Mesothelial cell of epicardium (in vitro differentiated cells): ENCODE measurements around the gene TANC1. TPM values are rescaled to one million over a fixed set of nuclear protein-coding genes. Genes with fewer than 3 reads are reported as not detected.

Source experiments
- DNase-seq, 2 experiments: peaks; one replicate each; pipeline ENCODE4 v3.0.0; 2021; ENCODE audit warnings: low spot score in 2 of 2; ENCODE audit not compliant: unreplicated experiment in 2 of 2
- H3K27ac Mint-ChIP-seq: 2 replicates; pipeline ENCODE4 v1.8.0; 2021; ENCODE audit warnings: mixed read lengths
- H3K27me3 Mint-ChIP-seq: 2 replicates; pipeline ENCODE4 v1.8.0; 2021; ENCODE audit warnings: low read depth, mixed read lengths
- H3K36me3 Mint-ChIP-seq: 2 replicates; pipeline ENCODE4 v1.8.0; 2021; ENCODE audit warnings: mixed read lengths
- H3K4me1 Mint-ChIP-seq: 2 replicates; pipeline ENCODE4 v1.8.0; 2021; ENCODE audit warnings: mixed read lengths
- H3K4me3 Mint-ChIP-seq: 2 replicates; pipeline ENCODE4 v1.8.0; 2021; ENCODE audit warnings: mild to moderate bottlenecking, moderate library complexity, mixed read lengths
- H3K9me3 Mint-ChIP-seq: 2 replicates; pipeline ENCODE4 v1.8.0; 2021; ENCODE audit warnings: mixed read lengths
- total RNA-seq: library from RNA; stranded (reverse); gene quantifications from 3 replicates; pipeline ENCODE4 v1.2.1, GENCODE V29; 2021
- TF ChIP-seq, protein P1 (sequence below): fragments of 200-600 bp; sonication (generic); IDR thresholded peaks from one replicate; pipeline ENCODE4 v1.5.0; 2021; ENCODE audit warnings: antibody characterized with exemption; ENCODE audit not compliant: unreplicated experiment

TANC1 gene
- total RNA-seq, 1 donor from 2014 or later, result 138 TPM

DNA sequence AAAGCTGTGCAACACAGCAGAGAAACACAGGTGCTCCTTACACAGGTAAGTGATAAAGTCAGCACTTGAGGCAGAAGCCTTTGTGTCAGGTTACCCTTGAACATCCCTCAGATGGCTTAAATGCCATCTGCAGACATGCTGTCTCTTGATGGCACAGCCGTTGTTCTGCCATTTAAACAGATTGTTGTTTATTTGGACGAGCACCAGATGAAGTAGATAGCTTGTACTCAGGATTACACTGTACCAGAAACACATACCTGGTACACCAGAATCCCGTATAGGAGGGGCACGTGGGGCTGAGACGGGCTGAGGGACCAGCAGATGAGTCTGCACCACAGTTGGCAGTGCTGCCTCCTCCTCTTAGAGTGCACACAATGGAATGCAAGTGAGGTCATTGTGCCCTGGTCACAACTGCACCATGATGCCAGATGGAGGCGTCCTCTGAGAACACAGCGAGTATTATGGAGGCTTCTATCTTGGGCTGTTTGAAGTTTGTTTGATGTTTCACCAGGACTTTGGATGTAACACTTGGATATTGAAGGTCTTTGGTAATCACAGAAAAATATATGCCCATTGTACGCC is 143.0 kb downstream of the TANC1 start:
- Mint-ChIP-seq H3K36me3 (peaks cover 27% of the 10 kb centered on the region), H3K27me3 (no peaks in the 10 kb centered on the region), H3K27ac (peak overlapping the region; percentile 55), H3K4me3 (no peak overlapping the region), H3K9me3 (no peaks in the 10 kb centered on the region), H3K4me1 (peaks cover 46% of the 10 kb centered on the region)
- DNase-seq, result no peak
- TF ChIP-seq, protein P1, sequence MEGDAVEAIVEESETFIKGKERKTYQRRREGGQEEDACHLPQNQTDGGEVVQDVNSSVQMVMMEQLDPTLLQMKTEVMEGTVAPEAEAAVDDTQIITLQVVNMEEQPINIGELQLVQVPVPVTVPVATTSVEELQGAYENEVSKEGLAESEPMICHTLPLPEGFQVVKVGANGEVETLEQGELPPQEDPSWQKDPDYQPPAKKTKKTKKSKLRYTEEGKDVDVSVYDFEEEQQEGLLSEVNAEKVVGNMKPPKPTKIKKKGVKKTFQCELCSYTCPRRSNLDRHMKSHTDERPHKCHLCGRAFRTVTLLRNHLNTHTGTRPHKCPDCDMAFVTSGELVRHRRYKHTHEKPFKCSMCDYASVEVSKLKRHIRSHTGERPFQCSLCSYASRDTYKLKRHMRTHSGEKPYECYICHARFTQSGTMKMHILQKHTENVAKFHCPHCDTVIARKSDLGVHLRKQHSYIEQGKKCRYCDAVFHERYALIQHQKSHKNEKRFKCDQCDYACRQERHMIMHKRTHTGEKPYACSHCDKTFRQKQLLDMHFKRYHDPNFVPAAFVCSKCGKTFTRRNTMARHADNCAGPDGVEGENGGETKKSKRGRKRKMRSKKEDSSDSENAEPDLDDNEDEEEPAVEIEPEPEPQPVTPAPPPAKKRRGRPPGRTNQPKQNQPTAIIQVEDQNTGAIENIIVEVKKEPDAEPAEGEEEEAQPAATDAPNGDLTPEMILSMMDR, result no peak

DNA sequence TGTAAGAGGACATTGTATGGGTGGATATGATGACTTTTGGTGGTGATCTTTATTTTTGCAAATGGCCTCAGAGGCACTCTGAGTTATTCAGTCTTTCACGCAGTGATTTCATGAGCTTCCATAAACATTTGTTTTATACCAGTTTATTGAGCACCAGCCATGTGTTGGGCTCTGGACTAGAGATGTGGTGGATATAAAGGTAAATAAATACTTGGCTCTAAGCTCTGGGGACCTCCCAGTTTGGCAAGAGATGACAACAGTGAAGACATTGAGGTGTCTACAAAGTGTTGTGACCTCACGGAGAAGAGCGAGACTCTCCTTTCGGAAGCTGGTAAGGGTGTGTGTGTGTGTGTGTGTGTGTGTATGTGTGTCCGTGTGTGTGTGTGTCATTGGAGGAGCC is 146.4 kb downstream of the TANC1 start:
- DNase-seq, result no peak
- Mint-ChIP-seq H3K9me3 (no peaks in the 10 kb centered on the region), H3K4me1 (peaks cover 41% of the 10 kb centered on the region), H3K36me3 (peaks cover 30% of the 10 kb centered on the region), H3K27me3 (no peaks in the 10 kb centered on the region), H3K4me3 (no peak overlapping the region), H3K27ac (peak overlapping the region; percentile 62)
- TF ChIP-seq, protein P1, result no peak

DNA sequence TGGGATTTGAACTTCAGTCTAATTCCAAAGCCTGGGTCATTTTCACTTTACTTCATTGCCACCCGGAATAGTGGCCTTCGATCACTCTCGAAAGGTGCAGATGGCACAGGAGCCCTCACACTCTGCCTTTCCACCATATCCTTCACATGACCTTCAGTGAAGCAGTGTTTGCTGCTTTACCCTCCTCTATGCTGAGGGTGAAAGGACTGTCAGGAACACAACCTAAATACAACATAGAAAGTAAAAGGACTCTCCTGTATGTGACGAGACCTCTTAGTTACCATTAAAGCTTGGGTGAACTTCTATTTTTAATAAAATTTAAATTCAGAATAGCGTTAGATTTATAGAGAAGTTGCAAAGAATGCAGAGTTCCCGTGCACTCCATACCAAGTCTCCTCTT is 148.5 kb downstream of the TANC1 start:
- H3K9me3 Mint-ChIP-seq, result no peaks in the 10 kb centered on the region
- H3K27me3 Mint-ChIP-seq, result no peaks in the 10 kb centered on the region
- peak overlapping the region; percentile 44 for H3K27ac Mint-ChIP-seq
- H3K36me3 Mint-ChIP-seq, result peaks cover 30% of the 10 kb centered on the region
- no peak for DNase-seq
- TF ChIP-seq, protein P1, result no peak
- no peak overlapping the region for H3K4me3 Mint-ChIP-seq
- peaks cover 32% of the 10 kb centered on the region for H3K4me1 Mint-ChIP-seq

DNA sequence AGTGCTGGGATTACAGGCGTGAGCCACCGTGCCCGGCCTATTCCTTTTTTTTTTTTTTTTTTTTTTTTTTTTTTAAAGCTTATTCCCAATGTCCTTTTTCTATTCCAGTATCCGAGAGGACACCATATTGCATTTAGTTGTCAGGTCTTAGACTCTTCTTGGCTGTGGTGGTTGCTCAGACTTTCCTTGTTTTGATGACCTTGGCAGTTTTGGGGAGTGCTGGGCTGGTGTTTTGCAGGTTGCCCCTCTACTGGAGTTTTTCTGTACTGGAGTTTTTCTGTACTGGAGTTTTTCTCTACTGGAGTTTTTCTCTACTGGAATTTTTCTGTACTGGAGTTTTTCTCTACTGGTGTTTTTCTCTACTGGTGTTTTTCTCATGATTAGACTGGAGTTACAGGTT is 149.2 kb downstream of the TANC1 start:
- Mint-ChIP-seq H3K27me3 (no peaks in the 10 kb centered on the region), H3K27ac (peak overlapping the region; percentile 84), H3K4me1 (peaks cover 33% of the 10 kb centered on the region), H3K36me3 (peaks cover 30% of the 10 kb centered on the region), H3K4me3 (no peak overlapping the region), H3K9me3 (no peaks in the 10 kb centered on the region)
- DNase-seq, result no peak
- TF ChIP-seq, protein P1, result no peak

DNA sequence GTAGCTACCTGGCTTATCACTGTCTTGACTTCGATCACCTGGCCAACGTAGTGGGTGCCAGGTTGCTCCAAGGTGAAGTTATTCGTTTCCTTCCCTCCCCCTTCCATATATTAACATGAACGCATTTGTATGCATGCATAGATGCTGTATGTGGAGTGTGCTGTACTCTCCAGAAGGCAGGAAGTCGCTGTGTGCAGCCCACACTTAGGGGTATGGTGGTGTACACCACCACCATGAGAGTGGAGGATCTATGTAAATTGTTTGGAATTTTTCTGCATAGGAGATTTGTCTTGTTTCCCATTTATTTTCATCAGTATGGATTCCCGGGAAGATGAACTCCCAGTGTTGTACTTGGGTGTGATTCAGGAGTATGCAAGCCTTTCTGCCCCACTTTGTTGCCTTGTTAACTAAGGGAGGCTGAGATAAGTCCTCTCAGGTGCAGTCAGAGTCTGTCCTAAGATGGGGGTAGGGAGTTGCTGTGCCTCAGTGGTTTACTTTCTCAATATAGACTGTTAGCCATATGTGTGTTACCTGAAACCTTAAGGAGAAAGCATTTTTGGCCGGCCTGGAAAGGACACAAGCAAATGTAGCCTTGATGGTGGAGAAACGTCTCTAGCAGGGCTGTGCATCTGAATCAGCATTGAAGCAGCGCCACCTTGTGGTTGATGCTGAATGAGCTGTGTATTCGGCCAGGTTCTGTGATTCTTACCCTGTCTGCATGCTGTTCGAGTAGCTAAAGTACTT is 149.8 kb downstream of the TANC1 start:
- H3K9me3 Mint-ChIP-seq, result no peaks in the 10 kb centered on the region
- peak; percentile 72 to 95 for DNase-seq
- H3K27ac Mint-ChIP-seq, result peak overlapping the region; percentile 84
- peaks cover 39% of the 10 kb centered on the region for H3K4me1 Mint-ChIP-seq
- H3K27me3 Mint-ChIP-seq, result no peaks in the 10 kb centered on the region
- H3K36me3 Mint-ChIP-seq, result peaks cover 28% of the 10 kb centered on the region
- no peak overlapping the region for H3K4me3 Mint-ChIP-seq
- TF ChIP-seq, protein P1, result peak; percentile 92
